Measurements from ENCODE around the gene DYRK1B. TPM values are rescaled to one million over a fixed set of nuclear protein-coding genes. Genes with fewer than 3 reads are reported as not detected.

Gene DYRK1B
- total RNA-seq, 2 donors from 2014 or later = 11.8 to 12.7 TPM

- no peaks in the 10 kb centered on the region for H3K27me3 ChIP-seq
- TF ChIP-seq, protein P1, sequence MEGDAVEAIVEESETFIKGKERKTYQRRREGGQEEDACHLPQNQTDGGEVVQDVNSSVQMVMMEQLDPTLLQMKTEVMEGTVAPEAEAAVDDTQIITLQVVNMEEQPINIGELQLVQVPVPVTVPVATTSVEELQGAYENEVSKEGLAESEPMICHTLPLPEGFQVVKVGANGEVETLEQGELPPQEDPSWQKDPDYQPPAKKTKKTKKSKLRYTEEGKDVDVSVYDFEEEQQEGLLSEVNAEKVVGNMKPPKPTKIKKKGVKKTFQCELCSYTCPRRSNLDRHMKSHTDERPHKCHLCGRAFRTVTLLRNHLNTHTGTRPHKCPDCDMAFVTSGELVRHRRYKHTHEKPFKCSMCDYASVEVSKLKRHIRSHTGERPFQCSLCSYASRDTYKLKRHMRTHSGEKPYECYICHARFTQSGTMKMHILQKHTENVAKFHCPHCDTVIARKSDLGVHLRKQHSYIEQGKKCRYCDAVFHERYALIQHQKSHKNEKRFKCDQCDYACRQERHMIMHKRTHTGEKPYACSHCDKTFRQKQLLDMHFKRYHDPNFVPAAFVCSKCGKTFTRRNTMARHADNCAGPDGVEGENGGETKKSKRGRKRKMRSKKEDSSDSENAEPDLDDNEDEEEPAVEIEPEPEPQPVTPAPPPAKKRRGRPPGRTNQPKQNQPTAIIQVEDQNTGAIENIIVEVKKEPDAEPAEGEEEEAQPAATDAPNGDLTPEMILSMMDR (IDR thresholded peaks at IDR 0.05) = no peak
- no peak overlapping the region for H3K9ac ChIP-seq (ENCODE audit: low read depth in 2 of 2, low read length in 2 of 2)
- no peaks in the 10 kb centered on the region for H3K4me1 ChIP-seq
- no peak overlapping the region for H3K4me3 ChIP-seq
- DNase-seq = no peak
- no peak overlapping the region for H3K27ac ChIP-seq
- intact Hi-C loops (cut with DNase I) = no loop called here
- no peaks in the 10 kb centered on the region for H3K9me3 ChIP-seq
- no peaks in the 10 kb centered on the region for H3K36me3 ChIP-seq
These were observed 37.9 kb downstream of the DYRK1B start for GRCh38 chr19:39796000-39796498.

DNA sequence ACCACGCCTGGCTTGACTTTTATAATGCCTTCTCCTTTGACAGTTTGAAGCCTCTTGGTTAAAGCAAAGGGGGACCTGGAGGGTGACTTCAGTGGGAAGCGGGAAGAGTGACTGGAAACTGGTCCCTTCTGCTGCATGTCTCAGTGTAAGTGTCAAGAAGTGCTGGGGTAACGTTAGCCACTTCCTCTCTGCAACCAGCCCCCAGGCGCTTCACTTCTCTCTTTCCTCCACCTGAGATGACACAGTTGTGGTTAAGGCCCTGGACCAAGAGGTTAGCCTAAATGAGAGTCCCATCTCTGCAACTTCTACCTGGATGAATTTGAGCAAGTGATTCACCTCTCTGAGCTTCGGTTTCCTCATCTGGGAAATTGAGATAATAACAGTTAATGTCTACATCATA, 39.0 kb downstream of the DYRK1B start:
- DNase-seq = no peak
- no peaks in the 10 kb centered on the region for H3K4me1 ChIP-seq

GRCh38 chr19:39792999-39793546, 40.9 kb downstream of the DYRK1B start:
- TF ChIP-seq, protein P1 (IDR thresholded peaks at IDR 0.05) = peak; percentile 83
- Histone ChIP-seq H3K9me3 (no peaks in the 10 kb centered on the region), H3K36me3 (no peaks in the 10 kb centered on the region), H3K4me3 (peak overlapping the region; percentile 36), H3K27me3 (no peaks in the 10 kb centered on the region), H3K27ac (no peak overlapping the region), H3K9ac (ENCODE audit: low read depth in 2 of 2, low read length in 2 of 2) (no peak overlapping the region), H3K4me1 (no peaks in the 10 kb centered on the region)
- intact Hi-C loops (cut with DNase I) = loop anchor here (5.0 kb wide), 1 partner anchor 49 kb away; no protein-coding TSS in a partner anchor
- peak; percentile 72 for DNase-seq

More for the DNA sequence above, 39.0 kb downstream of the DYRK1B start:
- H3K27ac ChIP-seq = no peak overlapping the region
- TF ChIP-seq, protein P1 (IDR thresholded peaks at IDR 0.05) = no peak
- H3K36me3 ChIP-seq = no peaks in the 10 kb centered on the region
- intact Hi-C loops (cut with DNase I) = no loop called here
- H3K27me3 ChIP-seq = no peaks in the 10 kb centered on the region
- H3K9me3 ChIP-seq = no peaks in the 10 kb centered on the region
- H3K4me3 ChIP-seq = no peak overlapping the region
- H3K9ac ChIP-seq (ENCODE audit: low read depth in 2 of 2, low read length in 2 of 2) = no peak overlapping the region

- no peak for DNase-seq
- TF ChIP-seq, protein P1 (IDR thresholded peaks at IDR 0.05) = no peak
- intact Hi-C loops (cut with DNase I) = no loop called here
- H3K27me3 ChIP-seq = no peaks in the 10 kb centered on the region
- no peak overlapping the region for H3K9ac ChIP-seq (ENCODE audit: low read depth in 2 of 2, low read length in 2 of 2)
- no peaks in the 10 kb centered on the region for H3K4me1 ChIP-seq
- no peaks in the 10 kb centered on the region for H3K9me3 ChIP-seq
- no peaks in the 10 kb centered on the region for H3K36me3 ChIP-seq
- no peak overlapping the region for H3K27ac ChIP-seq
- H3K4me3 ChIP-seq = no peak overlapping the region
These were observed 45.7 kb downstream of the DYRK1B start for GRCh38 chr19:39788244-39788643.

GRCh38 chr19:39780894-39781293, 53.1 kb downstream of the DYRK1B start:
- DNase-seq = no peak
- TF ChIP-seq, protein P1 (IDR thresholded peaks at IDR 0.05) = no peak
- Histone ChIP-seq H3K4me3 (no peak overlapping the region), H3K36me3 (no peaks in the 10 kb centered on the region), H3K4me1 (no peaks in the 10 kb centered on the region), H3K27me3 (no peaks in the 10 kb centered on the region), H3K9me3 (no peaks in the 10 kb centered on the region), H3K9ac (ENCODE audit: low read depth in 2 of 2, low read length in 2 of 2) (no peak overlapping the region), H3K27ac (no peak overlapping the region)
- intact Hi-C loops (cut with DNase I) = no loop called here
